HG02973 (cell line): Measurements from ENCODE around the gene C2CD2L.
"Not testable (repeated sequence)": the region's sequence is repeated elsewhere in the genome, so short reads cannot be mapped to it uniquely, and the experiment has no call there.

Source experiments
- ATAC-seq: cut with Tn5 transposase; IDR thresholded peaks from one replicate; pipeline ENCODE4 v1.9.1; 2021; ENCODE audit warnings: moderate library complexity; ENCODE audit not compliant: unreplicated experiment

The C2CD2L gene

GRCh38 chr11:119113716-119114115 lies 6.6 kb downstream of the C2CD2L start:
- ATAC-seq = no peak

- no peak for ATAC-seq
These were observed 7.2 kb downstream of the C2CD2L start for GRCh38 chr11:119114351-119114750.

- ATAC-seq = no peak
These were observed 8.5 kb downstream of the C2CD2L start for GRCh38 chr11:119115484-119116234.

- no peak for ATAC-seq
These were observed 9.1 kb downstream of the C2CD2L start for GRCh38 chr11:119116235-119116594.

GRCh38 chr11:119116601-119117000 lies 9.5 kb downstream of the C2CD2L start:
- ATAC-seq = no peak

GRCh38 chr11:119117004-119117706 lies 10.0 kb downstream of the C2CD2L start:
- ATAC-seq = no peak

GRCh38 chr11:119118227-119118626 lies 11.1 kb downstream of the C2CD2L start:
- ATAC-seq = no peak

- ATAC-seq = no peak
These were observed 11.8 kb downstream of the C2CD2L start for GRCh38 chr11:119118946-119119345.

- ATAC-seq = no peak
These were observed 13.5 kb downstream of the C2CD2L start for GRCh38 chr11:119120639-119121007.

- peak; percentile 95 for ATAC-seq
These were observed 14.1 kb downstream of the C2CD2L start, which contains the start of gene HINFP for GRCh38 chr11:119121008-119121810. HINFP (plus strand) TSS chr11:119121580; CDS start chr11:119126945, 5,365 bp downstream.

- ATAC-seq = no peak
These were observed 14.6 kb downstream of the C2CD2L start for GRCh38 chr11:119121811-119122124.

GRCh38 chr11:119125821-119126220 lies 18.7 kb downstream of the C2CD2L start:
- no peak for ATAC-seq

- ATAC-seq = no peak
These were observed 19.6 kb downstream of the C2CD2L start for GRCh38 chr11:119126675-119127268.

GRCh38 chr11:119130662-119131061 lies 23.5 kb downstream of the C2CD2L start:
- no peak for ATAC-seq

- ATAC-seq = no peak
These were observed 27.3 kb downstream of the C2CD2L start for GRCh38 chr11:119134389-119134978.

- not testable (repeated sequence) for ATAC-seq
These were observed 32.1 kb downstream of the C2CD2L start for GRCh38 chr11:119139276-119139675.

GRCh38 chr11:119144825-119145486 lies 37.8 kb downstream of the C2CD2L start:
- ATAC-seq = no peak

GRCh38 chr11:119145551-119145950 lies 38.4 kb downstream of the C2CD2L start:
- ATAC-seq = no peak

GRCh38 chr11:119147604-119148333 lies 40.6 kb downstream of the C2CD2L start:
- ATAC-seq = no peak

GRCh38 chr11:119148720-119149017 lies 41.5 kb downstream of the C2CD2L start:
- ATAC-seq = no peak
